OCI-LY7 (cell line): ENCODE data around the gene GET3. TPM values are rescaled to one million over a fixed set of nuclear protein-coding genes. Genes with fewer than 3 reads are reported as not detected.
A peak's percentile ranks its signal among the peaks of the same experiment; 100 is the strongest.

ENCODE experiments used
- Bru-seq: library from RNA; stranded (reverse); fragments of 400-500 nt; gene quantifications from one replicate; lab custom pipeline; 2021; lab: Mats Ljungman, UMichigan
- BruChase-seq, 2 experiments: library from RNA; stranded (reverse); fragments of 400-500 nt; gene quantifications; one replicate each; lab custom pipeline; 2021; lab: Mats Ljungman, UMichigan
- BruUV-seq: library from RNA; stranded (reverse); fragments of 400-500 nt; replicated peaks from 2 replicates; lab custom pipeline; 2021; lab: Mats Ljungman, UMichigan
- CTCF ChIA-PET: fragments of 300-600 bp; sonication (Branson Sonifier 250); formaldehyde crosslinking; loops from one replicate; lab custom pipeline; 2022; ENCODE audit warnings: antibody characterized with exemption; ENCODE audit not compliant: unreplicated experiment; lab: Charles Lee
- POLR2A ChIA-PET: fragments of 300-600 bp; sonication (Branson Sonifier 250); formaldehyde crosslinking; loops from one replicate; lab custom pipeline; 2022; ENCODE audit warnings: antibody characterized with exemption; lab: Charles Lee
- DNase-seq: peaks from one replicate; pipeline ENCODE4 v3.0.0-alpha.2; 2015; ENCODE audit warnings: low spot score
- H2AFZ ChIP-seq: fragments of 200-600 bp; sonication (generic), shearing (Covaris generic); 2 replicates; pipeline ENCODE4 v1.6.1; 2014; ENCODE audit warnings: mild to moderate bottlenecking, antibody characterized with exemption, low read length, moderate library complexity
- H3K27ac ChIP-seq: fragments of 200-600 bp; sonication (generic); 2 replicates; pipeline ENCODE4 v1.5.1; 2014; ENCODE audit warnings: mixed run types, low read depth, mild to moderate bottlenecking, moderate library complexity, low read length, inconsistent platforms; ENCODE audit not compliant: poor library complexity, severe bottlenecking
- H3K36me3 ChIP-seq: fragments of 200-600 bp; sonication (generic); 2 replicates; pipeline ENCODE4 v1.6.1; 2014; ENCODE audit warnings: mild to moderate bottlenecking, antibody characterized with exemption, low read length, moderate library complexity, mixed read lengths; ENCODE audit not compliant: insufficient read depth
- H3K4me1 ChIP-seq: fragments of 200-600 bp; sonication (generic); 2 replicates; pipeline ENCODE4 v1.5.1; 2014; ENCODE audit warnings: mild to moderate bottlenecking, low read length; ENCODE audit not compliant: insufficient read depth, poor library complexity, severe bottlenecking
- H3K4me2 ChIP-seq: fragments of 200-600 bp; sonication (generic); 2 replicates; pipeline ENCODE4 v1.6.1; 2014; ENCODE audit warnings: mild to moderate bottlenecking, low read length
- H3K4me3 ChIP-seq: fragments of 200-600 bp; sonication (generic); 2 replicates; pipeline ENCODE4 v1.5.1; 2014; ENCODE audit warnings: mild to moderate bottlenecking, low read depth, low read length; ENCODE audit not compliant: poor library complexity, severe bottlenecking
- H3K79me2 ChIP-seq: fragments of 200-600 bp; sonication (generic); 2 replicates; pipeline ENCODE4 v1.6.1; 2016; ENCODE audit warnings: low read depth, mild to moderate bottlenecking, low read length, moderate library complexity, mixed read lengths; ENCODE audit not compliant: insufficient read depth
- H3K9me2 ChIP-seq: fragments of 200-600 bp; sonication (generic); 2 replicates; pipeline ENCODE4 v1.6.1; 2016; ENCODE audit warnings: mild to moderate bottlenecking, low read length, mixed read lengths; ENCODE audit not compliant: insufficient read depth
- H3K9me3 ChIP-seq: fragments of 200-600 bp; sonication (generic); 2 replicates; pipeline ENCODE4 v1.6.1; 2014; ENCODE audit warnings: mild to moderate bottlenecking, mixed run types, low read length, mixed read lengths
- H4K20me1 ChIP-seq: fragments of 200-600 bp; sonication (generic); 2 replicates; pipeline ENCODE4 v1.6.1; 2014; ENCODE audit warnings: mild to moderate bottlenecking, antibody characterized with exemption, low read length, moderate library complexity, mixed read lengths; ENCODE audit not compliant: insufficient read depth
- CTCF ChIP-seq: fragments of 200-600 bp; sonication (generic); conservative IDR thresholded peaks from 2 replicates; pipeline ENCODE4 v1.5.1; 2014; ENCODE audit warnings: mild to moderate bottlenecking, antibody characterized with exemption, low read length, moderate library complexity, mixed read lengths
- EZH2phosphoT487 ChIP-seq: fragments of 200-600 bp; sonication (generic); IDR thresholded peaks from 2 replicates; pipeline ENCODE4 v1.6.1; 2018; ENCODE audit warnings: low read depth, borderline replicate concordance, mild to moderate bottlenecking, mixed run types, antibody characterized with exemption, low read length, moderate library complexity, mixed read lengths
- intact Hi-C: fragments of 100-400 bp; cut with micrococcal nuclease; formaldehyde crosslinking; loops from one replicate; pipeline ENCODE4 v1.10.0; 2022; ENCODE audit not compliant: unreplicated experiment
- long read RNA-seq: library from polyadenylated mRNA; stranded (forward); transcript quantifications from one replicate; pipeline ENCODE4 v2.0.0, GENCODE V29; 2022
- total RNA-seq, 2 experiments: library from RNA; depleted of rRNA in 1 of 2; stranded (reverse); fragments of >200 nt in 1 of 2; shearing (Covaris generic) in 1 of 2; gene quantifications; 2 replicates each; pipeline ENCODE4 v1.2.3, GENCODE V29; 2014 to 2022

Gene GET3
- 40.5 and 48.8 TPM in 2 replicates for total RNA-seq (2014; rRNA removed; shearing (Covaris generic))
- total RNA-seq (2022): 29.1 and 34.3 TPM in 2 replicates
- percentile 54 among the genes with signal in this experiment for Bru-seq, nascent RNA
- BruChase-seq, experiment 1, labeled RNA remaining after a 6-hour chase: percentile 62 among the genes with signal in this experiment
- BruChase-seq, experiment 2, labeled RNA remaining after a 2-hour chase: percentile 65 among the genes with signal in this experiment
- long read RNA-seq, transcript ASNA1-201 (7 exons, 1,280 nt): major isoform, 41 of 47 reads
- long read RNA-seq, partial matches to known transcripts: 1 of 47 reads
- long read RNA-seq, other reads (novel, unspliced or antisense): 5 of 47 reads

DNA sequence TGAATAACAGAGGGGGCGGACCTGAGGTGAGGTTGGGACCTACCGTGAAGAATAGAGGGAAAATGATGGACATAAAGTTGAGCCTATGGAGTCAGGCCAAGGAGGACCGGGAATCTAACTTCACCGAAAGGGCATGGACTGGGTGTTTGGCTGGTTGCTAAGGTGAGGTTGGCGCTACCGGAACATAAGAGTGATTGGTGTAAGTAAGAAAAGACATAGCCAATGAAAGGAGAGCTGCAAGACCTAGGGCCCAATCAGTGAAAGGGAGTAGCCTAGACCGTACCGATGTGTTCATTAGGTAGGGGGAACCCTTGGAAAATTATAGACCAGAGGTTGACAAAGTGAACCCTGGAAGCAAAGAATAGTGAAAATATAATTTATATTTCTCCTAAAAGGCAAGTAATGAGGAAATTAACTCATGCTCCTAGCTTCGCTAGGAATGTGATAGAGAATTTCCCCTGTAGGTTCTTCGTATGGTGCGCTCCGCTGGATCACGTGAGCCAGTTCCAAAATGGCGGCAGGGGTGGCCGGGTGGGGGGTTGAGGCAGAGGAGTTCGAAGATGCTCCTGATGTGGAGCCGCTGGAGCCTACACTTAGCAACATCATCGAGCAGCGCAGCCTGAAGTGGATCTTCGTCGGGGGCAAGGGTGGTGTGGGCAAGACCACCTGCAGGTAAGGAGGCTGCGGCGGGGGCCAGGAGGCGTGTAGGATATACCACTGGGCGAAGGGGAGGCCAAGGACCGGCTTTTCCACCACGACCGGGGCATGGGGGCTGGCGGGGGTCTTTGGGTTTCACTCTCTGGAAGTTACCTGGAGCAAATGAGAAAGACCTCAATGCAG lies at the start of gene GET3:
Gene GET3 (plus strand): TSS at position 503 of the 840 bp plus-strand sequence. CDS start 9 bp downstream, at position 512.
- intact Hi-C loops: no loop called here
- H2AFZ ChIP-seq: peak within 1 kb of the TSS; percentile 78
- ChIA-PET CTCF (no interaction called here), POLR2A (interaction anchor here (0.5 to 2.1 kb wide), 5 partner anchors 10 to 183 kb away, joined by 3 to 11 read pairs (median 4); partner anchors contain the start of genes FBXW9 and TNPO2)
- peak within 1 kb of the TSS; percentile 92 for H3K4me2 ChIP-seq
- peaks cover 27% of the 10 kb centered on the region; the same call in 1 of the 2 replicates for H3K36me3 ChIP-seq
- H3K27ac ChIP-seq: peak within 1 kb of the TSS; percentile 51
- H3K4me1 ChIP-seq: peaks cover 31% of the 10 kb centered on the region
- peak within 1 kb of the TSS; percentile 89 for H3K4me3 ChIP-seq
- DNase-seq: peak; percentile 94
- H3K9me3 ChIP-seq: no peaks in the 10 kb centered on the region
- no peaks in the 10 kb centered on the region for H3K9me2 ChIP-seq
- BruUV-seq: TSS peak; percentile 54
- H3K79me2 ChIP-seq: peaks cover 35% of the 10 kb centered on the region
- H4K20me1 ChIP-seq: peaks cover 7% of the 10 kb centered on the region
- no peak for TF ChIP-seq EZH2phosphoT487
- TF ChIP-seq CTCF: no peak

DNA sequence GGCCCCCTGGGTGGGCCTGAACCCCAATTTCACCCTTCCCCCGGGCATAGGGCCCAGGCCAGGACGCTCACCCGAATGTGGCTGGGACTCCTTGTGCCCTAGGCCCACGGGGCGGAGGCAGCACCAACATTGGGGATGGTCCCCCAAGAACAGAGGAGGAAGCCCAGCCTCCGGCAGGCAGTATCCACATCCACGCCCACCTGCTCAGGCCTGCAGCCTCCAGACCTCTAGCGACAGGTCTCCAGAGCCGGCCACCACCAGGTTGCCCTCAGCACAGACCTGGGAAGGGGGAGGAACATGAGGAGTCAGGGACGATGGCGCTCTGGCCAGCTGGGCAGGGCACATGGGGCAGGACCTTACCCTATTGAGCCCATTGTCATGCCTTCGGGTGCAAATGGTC lies 48.3 kb upstream of the GET3 start:
- BruUV-seq: no TSS peak
- no peaks in the 10 kb centered on the region for H3K9me3 ChIP-seq
- no peak overlapping the region for H3K4me3 ChIP-seq
- TF ChIP-seq EZH2phosphoT487: no peak
- no peak for TF ChIP-seq CTCF
- no peak for DNase-seq
- peaks cover 5% of the 10 kb centered on the region; the same call in 1 of the 2 replicates for H3K36me3 ChIP-seq
- H3K4me1 ChIP-seq: no peaks in the 10 kb centered on the region
- no peaks in the 10 kb centered on the region for H4K20me1 ChIP-seq
- H3K4me2 ChIP-seq: no peak overlapping the region
- H3K9me2 ChIP-seq: no peaks in the 10 kb centered on the region
- H3K79me2 ChIP-seq: no peaks in the 10 kb centered on the region
- ChIA-PET POLR2A (no interaction called here), CTCF (no interaction called here)
- H3K27ac ChIP-seq: no peak overlapping the region
- intact Hi-C loops: no loop called here
- H2AFZ ChIP-seq: no peak overlapping the region
